ENCODE data around the gene ODF2. TPM values are rescaled to one million over a fixed set of nuclear protein-coding genes. Genes with fewer than 3 reads are reported as not detected.
"Not testable (repeated sequence)": the region's sequence is repeated elsewhere in the genome, so short reads cannot be mapped to it uniquely, and the experiment has no call there.

Gene ODF2
- total and polyA plus RNA-seq, 2 of the 8 experiments (the other 6 are each of a cell fraction or from before 2014, with no cell fraction given), result 5.6 to 17.9 TPM

GRCh38 chr9:128499920-128500319, 44.1 kb downstream of the ODF2 start (continued):
- TF ChIP-seq, protein P1, sequence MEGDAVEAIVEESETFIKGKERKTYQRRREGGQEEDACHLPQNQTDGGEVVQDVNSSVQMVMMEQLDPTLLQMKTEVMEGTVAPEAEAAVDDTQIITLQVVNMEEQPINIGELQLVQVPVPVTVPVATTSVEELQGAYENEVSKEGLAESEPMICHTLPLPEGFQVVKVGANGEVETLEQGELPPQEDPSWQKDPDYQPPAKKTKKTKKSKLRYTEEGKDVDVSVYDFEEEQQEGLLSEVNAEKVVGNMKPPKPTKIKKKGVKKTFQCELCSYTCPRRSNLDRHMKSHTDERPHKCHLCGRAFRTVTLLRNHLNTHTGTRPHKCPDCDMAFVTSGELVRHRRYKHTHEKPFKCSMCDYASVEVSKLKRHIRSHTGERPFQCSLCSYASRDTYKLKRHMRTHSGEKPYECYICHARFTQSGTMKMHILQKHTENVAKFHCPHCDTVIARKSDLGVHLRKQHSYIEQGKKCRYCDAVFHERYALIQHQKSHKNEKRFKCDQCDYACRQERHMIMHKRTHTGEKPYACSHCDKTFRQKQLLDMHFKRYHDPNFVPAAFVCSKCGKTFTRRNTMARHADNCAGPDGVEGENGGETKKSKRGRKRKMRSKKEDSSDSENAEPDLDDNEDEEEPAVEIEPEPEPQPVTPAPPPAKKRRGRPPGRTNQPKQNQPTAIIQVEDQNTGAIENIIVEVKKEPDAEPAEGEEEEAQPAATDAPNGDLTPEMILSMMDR (IDR thresholded peaks at IDR 0.05; ENCODE audit: control extremely low read depth in 1 of 3, insufficient read depth in 1 of 3, low read depth in 1 of 3, low read length in 3 of 3), result no peak

DNA sequence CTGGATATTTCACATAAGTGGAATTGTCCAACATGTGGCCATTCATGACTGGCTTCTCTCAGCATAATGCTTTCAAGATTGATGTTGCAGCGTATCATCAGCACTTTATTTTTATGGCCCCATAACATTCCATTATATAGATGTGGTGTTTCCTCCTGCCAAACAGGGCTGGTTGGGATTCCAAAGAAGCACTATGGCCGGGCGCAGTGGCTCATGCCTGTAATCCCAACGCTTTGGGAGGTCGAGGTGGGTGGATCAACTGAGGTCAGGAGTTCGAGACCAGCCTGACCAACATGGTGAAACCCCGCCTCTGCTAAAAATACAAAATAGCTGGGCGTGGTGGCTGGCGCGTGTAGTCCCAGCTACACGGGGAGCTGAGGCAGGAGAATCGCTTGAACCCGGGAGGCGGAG, 47.6 kb downstream of the ODF2 start:
- H3K14ac ChIP-seq (ENCODE audit: insufficient read length); H3K79me1 ChIP-seq (ENCODE audit: low read depth, low read length); H2AFZ ChIP-seq (ENCODE audit: low read length); H4K5ac ChIP-seq (ENCODE audit: insufficient read length, low read depth, low read length); H3K36me3 ChIP-seq (ENCODE audit: control insufficient read depth in 2 of 4, insufficient read depth in 4 of 4, low read length in 3 of 4); H3K18ac ChIP-seq (ENCODE audit: extremely low read depth, low read length); H3K56ac ChIP-seq (replicated peaks; ENCODE audit: insufficient read length, low read depth, low read length); H3K4me3 ChIP-seq (ENCODE audit: extremely low read depth in 1 of 4, insufficient read depth in 2 of 4, low read depth in 3 of 4, low read length in 4 of 4); H2BK20ac ChIP-seq (ENCODE audit: low read length); H2BK12ac ChIP-seq (ENCODE audit: low read depth, low read length); H2BK15ac ChIP-seq (ENCODE audit: low read length); H3K4ac ChIP-seq (replicated peaks; ENCODE audit: insufficient read length, low read depth, low read length); H3K27ac ChIP-seq (ENCODE audit: low read depth, low read length); H3K23ac ChIP-seq (ENCODE audit: insufficient read length); H3K79me2 ChIP-seq (ENCODE audit: control insufficient read depth in 1 of 2, insufficient read depth in 2 of 2, low read length in 2 of 2); DNase-seq (ENCODE audit: low read depth in 1 of 2, low spot score in 2 of 2); H3K9ac ChIP-seq (replicated peaks in 1 of 4; ENCODE audit: extremely low read depth in 1 of 4, low read depth in 3 of 4, low read length in 3 of 4); H4K8ac ChIP-seq (ENCODE audit: extremely low read depth, insufficient read depth, low read length); H3K27me3 ChIP-seq (replicated peaks in 1 of 4; ENCODE audit: control insufficient read depth in 3 of 4, extremely low read depth in 1 of 4, insufficient read depth in 3 of 4, low read length in 3 of 4); H2BK120ac ChIP-seq (replicated peaks; ENCODE audit: low read depth, low read length); H2AK5ac ChIP-seq (ENCODE audit: low read depth, low read length); H3K9me3 ChIP-seq (ENCODE audit: insufficient read depth in 2 of 2, low read depth in 1 of 2, low read length in 1 of 2); FAIRE-seq; H3K4me1 ChIP-seq (replicated peaks in 1 of 4; ENCODE audit: control insufficient read depth in 3 of 4, insufficient read depth in 4 of 4, low read length in 3 of 4); H3K23me2 ChIP-seq (ENCODE audit: low read depth, low read length); H4K91ac ChIP-seq (replicated peaks; ENCODE audit: insufficient read length, low read length); H2BK5ac ChIP-seq (ENCODE audit: low read depth, low read length); H4K20me1 ChIP-seq (replicated peaks in 1 of 2; ENCODE audit: control insufficient read depth in 1 of 2, insufficient read depth in 2 of 2, low read length in 2 of 2): not testable (repeated sequence)
- peak overlapping the region in 1 of 2 experiments; percentile 90; a peak in 1 of 4 replicates for H3K4me2 ChIP-seq (ENCODE audit: insufficient read depth in 1 of 2, low read depth in 2 of 2, low read length in 2 of 2)
- WGBS, 2 experiments (ENCODE audit: extremely low coverage in 1 of 2, insufficient coverage in 1 of 2, insufficient read length in 1 of 2, insufficient replicate concordance in 2 of 2, low coverage in 1 of 2, low lambda C conversion rate in 2 of 2, missing lambda C conversion rate in 1 of 2), result 86% methylated on average over 14 of the region's 14 CpGs; no CpG with 5 or more reads in 1 of the 2 experiments
- ChIA-PET POLR2A (ENCODE audit: partially characterized antibody) (interaction anchor here (1.0 to 2.0 kb wide), 2 partner anchors 9 to 310 kb away, joined by 3 to 5 read pairs; no protein-coding TSS in a partner anchor), CTCF (ENCODE audit: partially characterized antibody) (interaction anchor here (1.0 kb wide), 1 partner anchor 64 kb away, joined by 4 read pairs; no protein-coding TSS in a partner anchor)

Measured in H1 (cell line).